C4-2B (cell line): ENCODE measurements around the gene MED4.

ENCODE experiments used
- H3K27ac ChIP-seq: fragments of 450-650 bp; 2 replicates; pipeline ENCODE4 v1.5.1; 2017
- ZFX ChIP-seq: fragments of 450-650 bp; IDR thresholded peaks from 2 replicates; pipeline ENCODE4 v1.6.1; 2017
- TF ChIP-seq, protein P1 (sequence below): fragments of 450-650 bp; conservative IDR thresholded peaks from 2 replicates; pipeline ENCODE4 v1.5.1; 2017; ENCODE audit warnings: mild to moderate bottlenecking

The MED4 gene

DNA sequence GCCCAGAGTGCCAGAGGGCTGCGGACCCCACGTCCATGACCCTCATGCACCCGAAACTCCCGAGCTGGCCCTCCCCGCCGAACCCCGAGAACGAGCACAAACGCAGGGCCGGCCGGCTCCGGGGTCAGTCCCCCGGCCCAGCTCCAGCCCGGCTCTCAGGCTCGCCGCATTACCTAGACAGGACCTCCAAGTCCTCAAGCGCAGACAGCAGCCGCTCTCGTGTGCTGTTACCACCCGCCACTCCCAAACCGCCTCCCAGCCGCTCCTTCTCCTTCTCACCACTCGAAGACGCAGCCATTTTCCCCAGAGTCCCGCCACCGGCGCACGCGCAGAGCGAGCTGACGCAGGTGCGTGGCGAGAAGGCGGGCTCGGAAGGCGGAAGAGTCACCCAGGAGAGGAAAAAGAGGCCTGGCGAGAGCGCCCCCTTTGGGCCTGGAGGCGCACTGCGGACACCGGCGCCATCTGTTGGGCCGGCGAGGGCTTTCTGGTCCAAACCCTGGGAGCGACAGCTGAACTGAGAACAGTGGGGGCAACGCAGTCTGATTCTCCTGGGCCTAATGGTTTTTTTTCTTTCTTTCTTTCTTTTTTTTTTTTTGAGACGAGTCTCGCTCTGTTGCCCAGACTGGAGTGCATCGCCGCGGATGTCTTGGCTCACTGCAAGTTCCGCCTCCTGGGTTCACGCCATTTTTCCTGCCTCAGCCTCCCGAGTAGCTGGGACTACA is at the start of gene MED4:
Gene MED4, minus strand, starts transcription at position 324 of the 722 bp plus-strand sequence. Its CDS starts 26 bp downstream, at position 298.
- H3K27ac ChIP-seq = peak within 1 kb of the TSS; percentile 73
- TF ChIP-seq, protein P1, sequence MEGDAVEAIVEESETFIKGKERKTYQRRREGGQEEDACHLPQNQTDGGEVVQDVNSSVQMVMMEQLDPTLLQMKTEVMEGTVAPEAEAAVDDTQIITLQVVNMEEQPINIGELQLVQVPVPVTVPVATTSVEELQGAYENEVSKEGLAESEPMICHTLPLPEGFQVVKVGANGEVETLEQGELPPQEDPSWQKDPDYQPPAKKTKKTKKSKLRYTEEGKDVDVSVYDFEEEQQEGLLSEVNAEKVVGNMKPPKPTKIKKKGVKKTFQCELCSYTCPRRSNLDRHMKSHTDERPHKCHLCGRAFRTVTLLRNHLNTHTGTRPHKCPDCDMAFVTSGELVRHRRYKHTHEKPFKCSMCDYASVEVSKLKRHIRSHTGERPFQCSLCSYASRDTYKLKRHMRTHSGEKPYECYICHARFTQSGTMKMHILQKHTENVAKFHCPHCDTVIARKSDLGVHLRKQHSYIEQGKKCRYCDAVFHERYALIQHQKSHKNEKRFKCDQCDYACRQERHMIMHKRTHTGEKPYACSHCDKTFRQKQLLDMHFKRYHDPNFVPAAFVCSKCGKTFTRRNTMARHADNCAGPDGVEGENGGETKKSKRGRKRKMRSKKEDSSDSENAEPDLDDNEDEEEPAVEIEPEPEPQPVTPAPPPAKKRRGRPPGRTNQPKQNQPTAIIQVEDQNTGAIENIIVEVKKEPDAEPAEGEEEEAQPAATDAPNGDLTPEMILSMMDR = peak; percentile 98
- TF ChIP-seq ZFX = no peak; the same call in 1 of the 2 replicates

DNA sequence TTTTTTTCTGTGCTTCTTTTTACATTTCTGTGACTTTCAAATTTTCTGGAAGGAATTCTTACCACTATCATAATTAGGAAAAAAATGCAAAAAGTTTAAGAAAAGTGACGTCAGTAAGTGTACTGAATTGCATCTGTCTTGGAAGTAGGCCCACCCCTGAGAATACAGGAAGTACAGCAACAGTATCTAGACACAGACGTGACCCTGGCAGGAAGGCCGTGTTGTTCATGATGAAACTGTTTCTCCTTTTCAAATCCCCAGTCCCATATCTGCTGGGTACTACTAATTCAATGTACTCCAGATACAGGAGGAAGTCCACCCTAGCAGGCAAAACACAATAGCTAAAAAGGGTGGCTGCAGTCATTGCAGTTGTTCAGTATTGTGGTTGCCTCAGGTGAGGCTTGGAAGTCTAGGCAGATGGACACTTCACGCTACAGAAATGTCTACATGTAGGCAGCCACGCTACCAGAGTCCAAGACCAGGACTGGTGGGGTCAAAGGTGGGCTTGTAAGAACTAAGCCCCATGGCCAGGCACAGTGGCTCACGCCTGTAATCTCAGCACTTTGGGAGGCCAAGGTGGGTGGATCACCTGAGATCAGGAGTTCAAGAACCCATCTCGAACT is 49.6 kb upstream of the MED4 start:
- H3K27ac ChIP-seq = no peak overlapping the region
- TF ChIP-seq ZFX = no peak
- TF ChIP-seq, protein P1 = no peak

DNA sequence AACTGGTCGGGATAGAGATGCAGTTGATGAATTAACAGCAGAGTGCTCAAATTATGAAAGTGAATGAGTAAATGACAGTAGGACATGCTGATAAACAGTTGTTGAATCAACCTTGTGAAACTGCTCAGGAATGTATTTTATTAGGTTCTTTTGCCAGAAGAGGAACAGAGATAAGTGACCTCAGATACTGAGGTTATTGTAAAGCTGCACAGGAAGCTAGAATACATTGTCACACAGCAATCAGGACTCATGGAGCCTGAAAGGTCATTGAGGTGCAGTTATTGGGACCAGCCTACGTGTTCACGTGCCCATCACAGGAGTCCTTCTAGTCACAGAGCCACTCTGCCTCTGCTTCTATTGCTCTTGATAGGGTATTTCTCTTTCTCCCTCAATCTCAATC is 47.5 kb upstream of the MED4 start:
- H3K27ac ChIP-seq = peak overlapping the region; percentile 33; the same call in 1 of the 2 replicates
- no peak for TF ChIP-seq ZFX
- TF ChIP-seq, protein P1 = no peak

- TF ChIP-seq ZFX = no peak
- TF ChIP-seq, protein P1 = no peak
- no peak overlapping the region for H3K27ac ChIP-seq
Observed at GRCh38 chr13:48138270-48138669, 43.4 kb upstream of the MED4 start.

DNA sequence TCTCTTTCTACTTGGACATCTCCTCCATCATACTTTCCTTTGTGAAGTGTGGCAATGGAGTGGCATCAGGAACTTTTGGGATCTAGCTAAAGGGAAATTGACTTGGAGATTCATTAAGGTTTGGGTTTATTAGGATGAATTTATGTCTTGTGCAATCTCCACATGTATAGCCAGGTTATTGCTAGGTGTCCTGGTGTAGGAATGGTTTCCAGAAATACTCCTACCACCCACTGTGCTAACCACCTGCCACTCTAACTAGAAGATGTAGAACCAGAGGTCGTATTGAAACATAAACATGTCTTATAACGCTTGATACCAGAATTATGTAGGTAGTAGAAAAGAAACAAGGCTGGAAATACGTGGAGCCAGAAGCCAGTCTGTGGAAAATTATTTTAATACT is 38.1 kb upstream of the MED4 start:
- TF ChIP-seq, protein P1 = no peak
- TF ChIP-seq ZFX = no peak
- H3K27ac ChIP-seq = no peak overlapping the region

- H3K27ac ChIP-seq = no peak overlapping the region
- no peak for TF ChIP-seq ZFX
Observed at GRCh38 chr13:48131533-48131932, 36.6 kb upstream of the MED4 start.

- TF ChIP-seq, protein P1 = peak; percentile 85
- no peak for TF ChIP-seq ZFX
Observed at GRCh38 chr13:48126944-48127830, 32.3 kb upstream of the MED4 start.

More at GRCh38 chr13:48126944-48127830, 32.3 kb upstream of the MED4 start:
- no peak overlapping the region for H3K27ac ChIP-seq
